Measurements from ENCODE around the gene CCL20. TPM values are rescaled to one million over a fixed set of nuclear protein-coding genes. Genes with fewer than 3 reads are reported as not detected.

Gene CCL20
- total and polyA plus RNA-seq, 2 donors (not counting 3 experiments of a cell fraction or from before 2014, with no cell fraction given): 0.32 TPM; not detected in 1

DNA sequence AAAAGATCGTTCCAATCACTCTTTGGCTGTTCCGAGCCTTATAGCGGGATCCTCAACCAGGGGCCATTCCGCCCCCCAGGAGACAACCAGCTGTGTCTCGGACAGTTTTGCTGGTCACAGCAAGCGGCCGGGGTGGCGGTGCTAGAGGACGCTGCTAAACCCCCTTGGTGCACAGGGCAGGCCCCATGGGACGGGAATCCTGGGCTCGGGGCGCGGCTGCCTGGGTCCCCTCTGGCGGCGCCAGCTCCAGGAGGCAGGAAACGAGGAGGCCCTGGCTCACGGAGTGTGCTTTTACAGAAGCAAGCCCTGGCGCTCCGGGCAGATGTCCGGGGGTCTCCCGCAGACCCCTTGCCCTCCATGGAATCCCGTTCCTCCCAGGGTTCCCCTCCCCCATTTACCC, 45.8 kb upstream of the CCL20 start:
- no peaks in the 10 kb centered on the region for H3K36me3 ChIP-seq (ENCODE audit: control insufficient read depth in 2 of 2, extremely low read depth in 1 of 2, insufficient read depth in 2 of 2, low read length in 2 of 2)
- no peak overlapping the region for H3K9ac ChIP-seq (replicated peaks; ENCODE audit: extremely low read depth, insufficient read depth, low read length)
- CTCF ChIA-PET: interaction anchor here (2.7 to 5.0 kb wide), 3 partner anchors 95 to 362 kb away, joined by 39 to 139 read pairs (median 105); no protein-coding TSS in a partner anchor
- no peak overlapping the region for H2AFZ ChIP-seq (ENCODE audit: low read depth, low read length)
- H3K27me3 ChIP-seq (ENCODE audit: control insufficient read depth in 2 of 2, insufficient read depth in 2 of 2, low read length in 2 of 2): no peaks in the 10 kb centered on the region
- POLR2A ChIA-PET: no interaction called here
- H3K4me3 ChIP-seq (replicated peaks in 1 of 3; ENCODE audit: insufficient read depth in 1 of 3, low read depth in 1 of 3, low read length in 3 of 3): no peak overlapping the region
- no peak overlapping the region for H3K27ac ChIP-seq (ENCODE audit: insufficient read depth, low read depth, low read length)
- H3K9me3 ChIP-seq (replicated peaks; ENCODE audit: control insufficient read depth, insufficient read depth, low read length): no peaks in the 10 kb centered on the region
- dilution Hi-C loops (cut with MboI; ENCODE audit: extremely low pct_ligation_motif_present, low sequenced_read_pairs) (no loop called here), intact Hi-C loops (cut with micrococcal nuclease) (loop anchor here (2.0 to 5.0 kb wide), 4 partner anchors 27 to 441 kb away; partner anchors contain the start of gene MFF)
- BruUV-seq (replicated peaks): no TSS peak
- DNase-seq (ENCODE audit: low read depth, low spot score) (no peak), FAIRE-seq (no peak)
- H3K9me1 ChIP-seq (replicated peaks; ENCODE audit: control insufficient read depth, extremely low read depth, insufficient read depth, low read length): no peaks in the 10 kb centered on the region
- H3K4me1 ChIP-seq (ENCODE audit: control insufficient read depth, extremely low read depth, insufficient read depth, low read length): peaks cover 7% of the 10 kb centered on the region
- no peaks in the 10 kb centered on the region for H3K79me2 ChIP-seq (ENCODE audit: control insufficient read depth, insufficient read depth, low read length)
- H3K4me2 ChIP-seq (ENCODE audit: insufficient read depth, low read length): no peak overlapping the region
- no peak for TF ChIP-seq FOS (IDR thresholded peaks at IDR 0.05; ENCODE audit: borderline replicate concordance, insufficient read depth, low read length)
- no peaks in the 10 kb centered on the region for H4K20me1 ChIP-seq (replicated peaks; ENCODE audit: control insufficient read depth, extremely low read depth, insufficient read depth, low read length)

DNA sequence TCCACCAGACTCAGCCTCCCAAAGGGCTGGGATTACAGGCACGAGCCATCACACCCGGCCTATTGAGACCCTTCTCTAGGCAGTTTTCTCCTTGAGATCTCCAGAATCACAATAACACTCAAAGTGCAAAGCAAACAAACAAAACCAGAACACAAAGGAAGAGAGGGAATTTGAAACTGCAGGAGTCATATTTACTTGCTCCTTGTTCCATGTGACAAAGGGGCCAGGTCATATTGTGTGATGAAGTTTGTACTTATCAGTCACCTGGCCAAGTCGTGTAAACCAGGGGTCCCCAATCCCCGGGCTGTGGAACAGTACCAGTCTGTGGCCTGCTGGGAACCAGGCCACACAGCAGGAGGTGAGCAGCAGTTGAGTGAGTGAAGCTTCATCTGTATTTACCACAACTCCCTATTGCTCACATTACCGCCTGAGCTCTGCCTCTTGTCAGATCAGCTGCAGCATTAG, 41.4 kb upstream of the CCL20 start:
- Histone ChIP-seq H3K4me2 (ENCODE audit: insufficient read depth, low read length) (no peak overlapping the region), H3K4me3 (replicated peaks in 1 of 3; ENCODE audit: insufficient read depth in 1 of 3, low read depth in 1 of 3, low read length in 3 of 3) (no peak overlapping the region), H3K79me2 (ENCODE audit: control insufficient read depth, insufficient read depth, low read length) (no peaks in the 10 kb centered on the region), H3K9me3 (replicated peaks; ENCODE audit: control insufficient read depth, insufficient read depth, low read length) (no peaks in the 10 kb centered on the region), H3K9me1 (replicated peaks; ENCODE audit: control insufficient read depth, extremely low read depth, insufficient read depth, low read length) (no peaks in the 10 kb centered on the region), H3K9ac (replicated peaks; ENCODE audit: extremely low read depth, insufficient read depth, low read length) (no peak overlapping the region), H3K36me3 (ENCODE audit: control insufficient read depth in 2 of 2, extremely low read depth in 1 of 2, insufficient read depth in 2 of 2, low read length in 2 of 2) (no peaks in the 10 kb centered on the region), H3K27me3 (ENCODE audit: control insufficient read depth in 2 of 2, insufficient read depth in 2 of 2, low read length in 2 of 2) (no peaks in the 10 kb centered on the region), H2AFZ (ENCODE audit: low read depth, low read length) (no peak overlapping the region), H3K4me1 (ENCODE audit: control insufficient read depth, extremely low read depth, insufficient read depth, low read length) (no peaks in the 10 kb centered on the region), H4K20me1 (replicated peaks; ENCODE audit: control insufficient read depth, extremely low read depth, insufficient read depth, low read length) (no peaks in the 10 kb centered on the region), H3K27ac (ENCODE audit: insufficient read depth, low read depth, low read length) (no peak overlapping the region)
- TF ChIP-seq MYC (IDR thresholded peaks at IDR 0.05; ENCODE audit: low read depth, low read length): no peak
- no peak for TF ChIP-seq FOS (IDR thresholded peaks at IDR 0.05; ENCODE audit: borderline replicate concordance, insufficient read depth, low read length)
- TF ChIP-seq POLR2AphosphoS5 (IDR thresholded peaks at IDR 0.05; ENCODE audit: insufficient read depth, low read depth, low read length): no peak
- no peak for TF ChIP-seq POLR2A (IDR thresholded peaks at IDR 0.05; ENCODE audit: low read depth, low read length)
- TF ChIP-seq JUN (IDR thresholded peaks at IDR 0.05; ENCODE audit: borderline replicate concordance, insufficient read depth, insufficient read length, low read depth): no peak
- no peak for TF ChIP-seq GATA2 (IDR thresholded peaks at IDR 0.05; ENCODE audit: insufficient read depth, insufficient read length, low read depth, low read length)
- TF ChIP-seq, protein P1, sequence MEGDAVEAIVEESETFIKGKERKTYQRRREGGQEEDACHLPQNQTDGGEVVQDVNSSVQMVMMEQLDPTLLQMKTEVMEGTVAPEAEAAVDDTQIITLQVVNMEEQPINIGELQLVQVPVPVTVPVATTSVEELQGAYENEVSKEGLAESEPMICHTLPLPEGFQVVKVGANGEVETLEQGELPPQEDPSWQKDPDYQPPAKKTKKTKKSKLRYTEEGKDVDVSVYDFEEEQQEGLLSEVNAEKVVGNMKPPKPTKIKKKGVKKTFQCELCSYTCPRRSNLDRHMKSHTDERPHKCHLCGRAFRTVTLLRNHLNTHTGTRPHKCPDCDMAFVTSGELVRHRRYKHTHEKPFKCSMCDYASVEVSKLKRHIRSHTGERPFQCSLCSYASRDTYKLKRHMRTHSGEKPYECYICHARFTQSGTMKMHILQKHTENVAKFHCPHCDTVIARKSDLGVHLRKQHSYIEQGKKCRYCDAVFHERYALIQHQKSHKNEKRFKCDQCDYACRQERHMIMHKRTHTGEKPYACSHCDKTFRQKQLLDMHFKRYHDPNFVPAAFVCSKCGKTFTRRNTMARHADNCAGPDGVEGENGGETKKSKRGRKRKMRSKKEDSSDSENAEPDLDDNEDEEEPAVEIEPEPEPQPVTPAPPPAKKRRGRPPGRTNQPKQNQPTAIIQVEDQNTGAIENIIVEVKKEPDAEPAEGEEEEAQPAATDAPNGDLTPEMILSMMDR (IDR thresholded peaks at IDR 0.05; ENCODE audit: extremely low read depth in 1 of 2, insufficient read depth in 1 of 2, low read depth in 1 of 2, low read length in 2 of 2): no peak
- TF ChIP-seq, protein P2, sequence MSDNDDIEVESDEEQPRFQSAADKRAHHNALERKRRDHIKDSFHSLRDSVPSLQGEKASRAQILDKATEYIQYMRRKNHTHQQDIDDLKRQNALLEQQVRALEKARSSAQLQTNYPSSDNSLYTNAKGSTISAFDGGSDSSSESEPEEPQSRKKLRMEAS (IDR thresholded peaks at IDR 0.05; ENCODE audit: insufficient read depth, insufficient read length): no peak
- TF ChIP-seq EZH2 (IDR thresholded peaks at IDR 0.05; ENCODE audit: borderline replicate concordance, low read depth, low read length, severe bottlenecking): no peak
- DNase-seq (ENCODE audit: low read depth, low spot score): no peak
- no TSS peak for BruUV-seq (replicated peaks)
- FAIRE-seq: no peak
- dilution Hi-C loops (cut with MboI; ENCODE audit: extremely low pct_ligation_motif_present, low sequenced_read_pairs): no loop called here
- ChIA-PET CTCF (interaction anchor here (4.0 kb wide), 1 partner anchor 90 kb away, joined by 69 read pairs; no protein-coding TSS in a partner anchor), POLR2A (no interaction called here)
- intact Hi-C loops (cut with micrococcal nuclease): no loop called here
